Tibial artery (tissue), 4 donors: ENCODE measurements around the gene DMPK.
A peak's percentile ranks its signal among the peaks of the same experiment; 100 is the strongest.

Experiments used
- DNase-seq, 2 donors: peaks; one replicate each; pipeline ENCODE4 v3.0.0-alpha.2; 2019
- H3K27ac ChIP-seq, 2 donors: fragments of 200-600 bp; sonication (generic) in 1 of 2; 1 replicate in 1 of 2; 2 replicates in 1 of 2; pipeline ENCODE4 v1.5.1; 2018 to 2019; ENCODE audit warnings: mild to moderate bottlenecking in 1 of 2
- H3K27me3 ChIP-seq, 2 donors: fragments of 200-600 bp; sonication (generic) in 1 of 2; one replicate each; pipeline versions ENCODE4 v1.5.1 to v1.6.0; 2016 to 2019
- H3K36me3 ChIP-seq, 3 donors: fragments of 200-600 bp; sonication (generic) in 2 of 3; one replicate each; pipeline ENCODE4 v1.5.1; 2016 to 2019; ENCODE audit warnings: mild to moderate bottlenecking in 2 of 3
- H3K4me1 ChIP-seq, 4 donors: fragments of 200-600 bp; sonication (generic) in 2 of 4; 1 replicate in 3 of 4; 2 replicates in 1 of 4; pipeline ENCODE4 v1.5.1; 2016 to 2019
- H3K4me3 ChIP-seq, 2 donors: fragments of 200-600 bp; sonication (generic) in 1 of 2; 1 replicate in 1 of 2; 2 replicates in 1 of 2; pipeline ENCODE4 v1.5.1; 2018 to 2019; ENCODE audit warnings: mild to moderate bottlenecking in 2 of 2
- H3K9me3 ChIP-seq, 3 donors: fragments of 200-600 bp; sonication (generic) in 1 of 3; one replicate each; pipeline ENCODE4 v1.5.1; 2016 to 2019
- intact Hi-C: fragments of 100-400 bp; cut with DNase I; formaldehyde crosslinking; loops from one replicate; pipeline ENCODE4 v1.15.0; 2023; ENCODE audit warnings: low total_unique reads
- TF ChIP-seq, protein P1 (sequence below), 2 experiments: fragments of 200-600 bp in 1 of 2; fragments of 450-650 bp in 1 of 2; IDR thresholded peaks; one replicate each; pipeline ENCODE4 v1.5.1; 2017 to 2019; ENCODE audit warnings: antibody characterized with exemption in 2 of 2, mild to moderate bottlenecking in 1 of 2, moderate library complexity in 1 of 2

DMPK gene

DNA sequence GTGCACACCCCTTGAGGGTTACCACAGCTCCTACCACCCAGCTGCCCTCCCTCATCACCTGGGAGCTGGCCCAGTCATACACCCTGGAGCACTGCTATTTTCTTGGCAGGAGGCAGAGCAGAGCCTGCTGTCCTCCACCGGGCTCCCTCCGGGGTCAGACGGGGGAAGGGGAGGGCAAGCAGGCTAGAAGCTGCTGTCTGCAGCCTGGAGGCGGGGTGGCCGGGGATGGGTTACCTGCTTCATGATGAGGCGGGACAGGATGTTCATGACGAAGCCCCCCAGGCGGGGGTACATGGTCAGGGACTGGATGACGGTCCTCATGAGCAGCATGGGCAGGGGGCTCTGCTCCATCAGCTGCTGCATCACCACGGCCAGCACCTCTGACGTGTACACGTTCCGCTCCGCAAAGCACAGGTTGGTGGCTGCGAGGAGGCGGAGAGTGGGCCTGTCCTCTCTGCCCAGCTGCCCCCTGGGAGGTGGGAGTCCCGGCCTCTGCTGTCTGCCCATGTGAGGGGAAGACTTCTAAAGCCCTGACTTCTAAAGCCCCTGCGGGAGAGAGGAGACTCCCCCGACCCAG is 35.5 kb upstream of the DMPK start:
- no peak for DNase-seq
- Histone ChIP-seq H3K36me3 (peaks cover 16 to 55% (median 43%) of the 10 kb centered on the region in 3 donors), H3K27ac (no peak overlapping the region), H3K4me1 (peaks cover 0 to 25% (median 7%) of the 10 kb centered on the region in 4 donors), H3K27me3 (peaks cover 0 to 5% of the 10 kb centered on the region in 2 donors), H3K4me3 (no peak overlapping the region), H3K9me3 (no peaks in the 10 kb centered on the region)
- intact Hi-C loops, result loop anchor here (5.0 kb wide), 1 partner anchor 64 kb away; no protein-coding TSS in a partner anchor
- TF ChIP-seq, protein P1, sequence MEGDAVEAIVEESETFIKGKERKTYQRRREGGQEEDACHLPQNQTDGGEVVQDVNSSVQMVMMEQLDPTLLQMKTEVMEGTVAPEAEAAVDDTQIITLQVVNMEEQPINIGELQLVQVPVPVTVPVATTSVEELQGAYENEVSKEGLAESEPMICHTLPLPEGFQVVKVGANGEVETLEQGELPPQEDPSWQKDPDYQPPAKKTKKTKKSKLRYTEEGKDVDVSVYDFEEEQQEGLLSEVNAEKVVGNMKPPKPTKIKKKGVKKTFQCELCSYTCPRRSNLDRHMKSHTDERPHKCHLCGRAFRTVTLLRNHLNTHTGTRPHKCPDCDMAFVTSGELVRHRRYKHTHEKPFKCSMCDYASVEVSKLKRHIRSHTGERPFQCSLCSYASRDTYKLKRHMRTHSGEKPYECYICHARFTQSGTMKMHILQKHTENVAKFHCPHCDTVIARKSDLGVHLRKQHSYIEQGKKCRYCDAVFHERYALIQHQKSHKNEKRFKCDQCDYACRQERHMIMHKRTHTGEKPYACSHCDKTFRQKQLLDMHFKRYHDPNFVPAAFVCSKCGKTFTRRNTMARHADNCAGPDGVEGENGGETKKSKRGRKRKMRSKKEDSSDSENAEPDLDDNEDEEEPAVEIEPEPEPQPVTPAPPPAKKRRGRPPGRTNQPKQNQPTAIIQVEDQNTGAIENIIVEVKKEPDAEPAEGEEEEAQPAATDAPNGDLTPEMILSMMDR (IDR thresholded peaks at IDR 0.05), result no peak

DNA sequence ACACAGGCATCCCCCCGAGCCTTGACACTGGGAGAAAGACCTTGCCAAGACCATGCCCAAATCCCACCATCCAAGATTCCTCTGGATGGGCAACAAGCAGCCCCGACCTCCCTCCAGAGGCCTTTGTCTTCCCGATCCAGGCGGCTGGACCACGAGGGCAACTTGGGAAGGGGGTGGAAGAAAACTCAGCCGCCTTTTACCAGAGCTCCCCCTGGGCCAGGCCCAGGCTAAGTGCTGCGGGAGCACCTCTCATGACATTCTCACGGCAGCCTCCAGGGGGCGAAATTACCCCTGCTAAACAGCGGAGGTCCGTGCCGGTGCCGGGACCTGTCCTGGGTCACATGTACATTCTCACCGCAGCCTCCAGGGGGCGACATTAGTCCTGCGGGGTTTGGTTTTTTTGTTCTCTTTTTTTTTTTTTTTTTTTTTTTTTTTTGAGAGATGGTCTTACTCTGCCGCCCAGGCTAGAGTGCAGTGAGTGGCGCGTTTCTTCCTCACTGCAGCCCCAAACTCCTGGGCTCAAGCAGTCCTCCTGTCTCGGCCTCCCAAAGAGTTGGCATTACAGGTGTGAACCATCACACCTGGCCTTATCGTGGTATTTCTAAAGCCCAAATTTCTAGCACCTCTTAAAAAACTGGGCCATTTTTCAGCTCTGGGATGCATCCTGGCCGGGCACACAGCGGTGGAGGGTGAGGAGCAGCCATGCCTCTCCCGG is 34.9 kb upstream of the DMPK start:
- no peak overlapping the region for H3K27ac ChIP-seq

DNA sequence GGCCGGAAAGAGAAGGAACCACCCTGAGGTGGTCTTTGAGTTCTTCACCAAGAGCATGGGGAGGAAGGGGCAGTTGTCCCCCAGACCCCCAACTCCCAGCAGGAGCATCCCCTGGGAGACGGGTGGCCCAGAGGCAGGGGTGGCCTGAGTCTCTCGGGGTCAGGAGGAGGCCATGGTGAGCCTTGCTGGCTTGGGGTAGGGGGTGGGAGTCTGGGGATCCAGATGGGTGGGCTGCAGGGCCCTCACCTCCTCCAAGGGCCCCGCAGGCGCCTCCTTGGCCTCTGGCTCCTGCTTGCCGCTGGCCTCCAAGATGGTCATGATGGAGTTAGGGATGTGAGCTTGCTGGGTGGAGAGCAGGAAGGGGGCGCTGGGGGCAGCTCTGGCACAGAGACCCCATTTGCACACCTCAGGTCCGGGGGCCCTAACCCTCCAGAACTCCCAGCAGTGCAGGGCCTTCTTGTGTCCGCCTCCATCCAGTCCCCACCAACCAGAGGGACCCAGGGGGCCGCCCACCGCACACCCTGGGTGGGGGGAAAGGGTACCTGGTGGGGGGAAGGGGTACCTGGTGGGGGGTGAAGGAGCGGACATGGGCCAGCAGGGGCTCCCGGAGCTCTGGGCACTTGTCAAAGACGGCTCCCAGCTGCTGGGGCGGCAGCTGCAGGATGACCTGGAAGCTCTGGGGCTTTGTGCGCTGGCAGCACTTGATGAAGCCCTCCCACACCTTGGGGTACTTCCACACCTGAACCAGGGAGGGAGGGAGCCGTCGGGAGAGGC is 34.1 kb upstream of the DMPK start:
- DNase-seq, result no peak
- no peak overlapping the region for H3K4me3 ChIP-seq
- no peak overlapping the region for H3K27ac ChIP-seq
- H3K9me3 ChIP-seq, result no peaks in the 10 kb centered on the region
- TF ChIP-seq, protein P1 (IDR thresholded peaks at IDR 0.05), result no peak
- H3K4me1 ChIP-seq, result peaks cover 0 to 25% (median 7%) of the 10 kb centered on the region in 4 donors
- H3K27me3 ChIP-seq, result peaks cover 0 to 5% of the 10 kb centered on the region in 2 donors
- intact Hi-C loops, result loop anchor here (5.0 kb wide), 1 partner anchor 66 kb away; no protein-coding TSS in a partner anchor
- peaks cover 10 to 42% (median 31%) of the 10 kb centered on the region in 3 donors for H3K36me3 ChIP-seq

More for the DNA sequence above, 34.9 kb upstream of the DMPK start:
- intact Hi-C loops, result loop anchor here (5.0 kb wide), 1 partner anchor 65 kb away; no protein-coding TSS in a partner anchor
- TF ChIP-seq, protein P1 (IDR thresholded peaks at IDR 0.05), result peak; percentile 83 to 94
- peaks cover 0 to 25% (median 7%) of the 10 kb centered on the region in 4 donors for H3K4me1 ChIP-seq
- H3K4me3 ChIP-seq, result no peak overlapping the region
- DNase-seq, result peak; percentile 90 to 94
- H3K27me3 ChIP-seq, result peaks cover 0 to 5% of the 10 kb centered on the region in 2 donors
- peaks cover 11 to 48% (median 36%) of the 10 kb centered on the region in 3 donors for H3K36me3 ChIP-seq
- no peaks in the 10 kb centered on the region for H3K9me3 ChIP-seq

DNA sequence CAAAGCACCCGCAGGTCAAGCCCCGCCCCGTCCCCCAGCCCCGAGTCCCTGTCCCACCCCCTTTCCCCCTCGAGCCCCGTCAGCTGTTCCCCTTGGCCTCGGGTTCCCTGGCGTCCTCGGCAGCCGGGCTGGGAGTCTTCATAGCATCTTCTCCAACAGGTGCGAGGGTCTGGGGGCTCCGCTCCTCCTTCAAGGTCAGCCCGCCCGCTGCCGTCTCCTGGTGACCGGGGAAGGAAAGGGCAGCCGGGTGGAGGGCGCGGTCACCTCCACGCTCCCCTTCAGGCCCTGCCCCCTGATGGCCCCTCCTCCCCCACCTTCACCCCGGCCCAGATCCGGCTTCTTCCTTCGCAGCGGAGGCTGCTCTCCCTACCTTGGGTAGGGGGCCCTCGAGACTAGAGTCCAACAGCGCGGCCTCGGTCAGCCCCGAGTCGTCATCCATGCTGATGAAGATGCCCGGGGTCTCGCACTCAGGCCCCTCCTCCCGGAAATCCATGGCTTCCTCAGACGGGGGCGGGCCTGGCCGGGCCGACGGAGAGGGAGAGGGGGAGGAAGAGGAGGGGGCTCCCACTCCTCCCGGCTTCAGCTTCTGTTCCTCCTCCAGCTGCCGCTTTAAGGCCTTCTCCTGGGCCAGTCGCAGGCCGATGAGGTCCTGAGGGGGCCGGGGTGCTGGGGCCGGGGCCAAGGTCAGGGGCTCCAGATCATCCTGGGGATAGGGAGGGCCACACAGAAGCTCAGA is 33.4 kb upstream of the DMPK start:
- H3K4me3 ChIP-seq, result peak overlapping the region in 1 of 2 donors; percentile 24
- intact Hi-C loops, result loop anchor here (5.0 kb wide), 1 partner anchor 67 kb away; no protein-coding TSS in a partner anchor

More for the DNA sequence above, 33.4 kb upstream of the DMPK start:
- peaks cover 0 to 5% of the 10 kb centered on the region in 2 donors for H3K27me3 ChIP-seq
- TF ChIP-seq, protein P1 (IDR thresholded peaks at IDR 0.05), result no peak
- no peak for DNase-seq
- H3K27ac ChIP-seq, result no peak overlapping the region
- H3K36me3 ChIP-seq, result peaks cover 10 to 34% (median 24%) of the 10 kb centered on the region in 3 donors
- peaks cover 0 to 25% (median 7%) of the 10 kb centered on the region in 4 donors for H3K4me1 ChIP-seq
- H3K9me3 ChIP-seq, result no peaks in the 10 kb centered on the region
